ENCODE measurements around the gene GABARAP. TPM values are rescaled to one million over a fixed set of nuclear protein-coding genes. Genes with fewer than 3 reads are reported as not detected.

The GABARAP gene
- total RNA-seq, 4 donors from 2014 or later = 172 to 384 (median 197) TPM

GRCh38 chr17:7266784-7267183 lies 24.5 kb upstream of the GABARAP start:
- Histone ChIP-seq H3K27ac (no peak overlapping the region), H3K9me3 (no peaks in the 10 kb centered on the region), H3K27me3 (peaks cover 0 to 61% (median 4%) of the 10 kb centered on the region in 4 donors), H3K4me1 (peaks cover 8 to 35% (median 12%) of the 10 kb centered on the region in 3 donors), H3K36me3 (no peaks in the 10 kb centered on the region), H3K4me3 (no peak overlapping the region)
- TF ChIP-seq CTCF (IDR thresholded peaks at IDR 0.05) = no peak
- no peak for TF ChIP-seq POLR2A (IDR thresholded peaks at IDR 0.05)
- DNase-seq = no peak
- 20 to 53% methylated on average over 1 of the region's 1 CpG for WGBS, 2 donors
- intact Hi-C loops (cut with DNase I) = no loop called here

- H3K27ac ChIP-seq = peak overlapping the region; percentile 84 to 99 (median 95)
Measured at GRCh38 chr17:7263801-7264078, 21.5 kb upstream of the GABARAP start.

GRCh38 chr17:7262935-7263800 lies 20.9 kb upstream of the GABARAP start:
- Histone ChIP-seq H3K36me3 (peaks cover 0 to 26% (median 4%) of the 10 kb centered on the region in 3 donors), H3K4me3 (peak overlapping the region; percentile 58 to 84 (median 69)), H3K27ac (peak overlapping the region; percentile 84 to 99 (median 95)), H3K9me3 (no peaks in the 10 kb centered on the region), H3K27me3 (peaks cover 0 to 59% (median 4%) of the 10 kb centered on the region in 4 donors), H3K4me1 (peaks cover 20 to 68% (median 23%) of the 10 kb centered on the region in 3 donors)
- no peak for TF ChIP-seq CTCF (IDR thresholded peaks at IDR 0.05)
- TF ChIP-seq POLR2A (IDR thresholded peaks at IDR 0.05) = peak in 1 of 4 donors; percentile 6
- intact Hi-C loops (cut with DNase I) = no loop called here
- WGBS, 2 donors = 8 to 12% methylated on average over 25 to 26 of the region's 26 CpGs
- DNase-seq = no peak

More at GRCh38 chr17:7263801-7264078, 21.5 kb upstream of the GABARAP start:
- peaks cover 0 to 60% (median 4%) of the 10 kb centered on the region in 4 donors for H3K27me3 ChIP-seq
- intact Hi-C loops (cut with DNase I) = no loop called here
- 30 to 46% methylated on average over 4 of the region's 4 CpGs for WGBS, 2 donors
- no peak for TF ChIP-seq CTCF (IDR thresholded peaks at IDR 0.05)
- no peak for TF ChIP-seq POLR2A (IDR thresholded peaks at IDR 0.05)
- peaks cover 19 to 65% (median 23%) of the 10 kb centered on the region in 3 donors for H3K4me1 ChIP-seq
- H3K4me3 ChIP-seq = peak overlapping the region in 3 of 4 donors; percentile 58 to 84 (median 74)
- DNase-seq = no peak
- H3K9me3 ChIP-seq = no peaks in the 10 kb centered on the region
- H3K36me3 ChIP-seq = peaks cover 0 to 20% (median 4%) of the 10 kb centered on the region in 3 donors

- peak within 1 kb of the TSS; percentile 89 to 99 (median 95) for H3K27ac ChIP-seq
- 5 to 14% methylated on average over 13 to 36 of the region's 64 CpGs for WGBS, 2 donors
- peak within 1 kb of the TSS; percentile 58 to 84 (median 69) for H3K4me3 ChIP-seq
- H3K4me1 ChIP-seq = peaks cover 20 to 68% (median 23%) of the 10 kb centered on the region in 3 donors
- H3K27me3 ChIP-seq = peaks cover 0 to 55% (median 4%) of the 10 kb centered on the region in 4 donors
- TF ChIP-seq CTCF (IDR thresholded peaks at IDR 0.05) (peak in 2 of 6 experiments; percentile 7 to 9), POLR2A (IDR thresholded peaks at IDR 0.05) (peak in 3 of 4 donors; percentile 20 to 80 (median 69))
- peaks cover 7 to 34% (median 10%) of the 10 kb centered on the region in 3 donors for H3K36me3 ChIP-seq
- DNase-seq = no peak
- intact Hi-C loops (cut with DNase I) = no loop called here
- H3K9me3 ChIP-seq = no peaks in the 10 kb centered on the region
Measured at GRCh38 chr17:7262192-7262934, 20.1 kb upstream of the GABARAP start, which contains the start of gene CLDN7. Gene CLDN7 (minus strand): TSS chr17:7262478. CDS start chr17:7262043, 435 bp downstream.
